Activated T-cell treated with anti-CD3 and anti-CD28 coated beads for 48 hours (primary cell): ENCODE results near the gene WDR20.

Source experiments
- DNase-seq: peaks from one replicate; pipeline ENCODE4 v3.0.0-alpha.2; 2020; ENCODE audit warnings: low read depth

The WDR20 gene

DNA sequence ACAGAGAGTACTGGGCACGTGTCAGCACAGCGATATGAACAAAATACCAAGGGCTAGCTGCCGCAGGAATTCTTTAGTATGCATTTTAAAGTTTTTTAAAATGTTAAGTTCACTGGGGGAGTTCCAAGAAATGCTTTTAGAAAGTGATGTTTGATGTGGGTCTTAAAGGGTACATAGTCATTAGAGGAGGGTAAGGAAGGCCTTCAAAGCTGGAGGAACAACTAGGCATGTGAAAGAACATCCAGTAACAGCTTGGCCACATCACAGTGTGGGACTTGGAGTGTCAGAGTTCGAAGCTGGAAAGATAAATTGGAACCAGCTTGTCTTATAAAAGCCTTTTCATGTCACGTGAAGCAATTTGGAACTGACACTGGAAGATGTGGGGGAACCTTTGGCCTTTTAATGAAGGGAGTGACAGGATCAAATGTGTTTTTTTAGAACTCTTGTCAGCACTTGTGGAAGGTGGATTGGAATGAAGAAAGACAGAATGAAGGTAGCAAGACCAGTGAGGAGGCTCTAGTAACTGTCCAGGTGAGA is 57.7 kb downstream of the WDR20 start:
- DNase-seq = no peak

DNA sequence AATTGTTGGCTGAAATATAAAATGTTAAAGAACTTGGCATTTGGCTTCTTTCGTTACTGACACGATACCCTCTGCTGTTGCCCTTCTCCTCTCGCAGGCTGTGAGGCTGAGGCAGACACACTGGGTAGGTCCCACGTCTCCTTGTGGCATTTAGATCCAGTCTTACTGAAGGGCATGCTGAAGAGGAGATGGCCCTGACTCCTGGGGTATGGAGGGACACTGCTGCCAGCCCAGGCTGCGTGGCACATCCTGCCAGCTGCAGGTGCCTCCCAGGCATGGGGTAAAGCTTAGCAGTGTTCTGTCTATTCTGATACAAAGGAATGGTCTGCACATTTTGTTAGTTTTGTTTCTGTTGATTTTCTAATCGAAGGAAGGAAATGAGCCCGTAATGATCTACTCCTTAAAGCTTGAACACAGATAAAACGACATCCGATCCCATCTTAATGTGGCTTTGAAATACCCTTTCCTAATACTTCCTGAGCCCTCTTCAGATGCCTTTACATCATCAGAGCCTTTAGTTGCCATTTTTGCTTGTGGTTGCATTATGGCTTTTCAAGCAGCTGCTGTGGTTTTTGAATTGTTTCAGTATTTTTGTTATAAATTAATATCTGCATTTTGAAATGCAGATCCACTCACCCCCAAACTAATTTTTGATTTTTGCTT is 61.1 kb downstream of the WDR20 start:
- DNase-seq = no peak

DNA sequence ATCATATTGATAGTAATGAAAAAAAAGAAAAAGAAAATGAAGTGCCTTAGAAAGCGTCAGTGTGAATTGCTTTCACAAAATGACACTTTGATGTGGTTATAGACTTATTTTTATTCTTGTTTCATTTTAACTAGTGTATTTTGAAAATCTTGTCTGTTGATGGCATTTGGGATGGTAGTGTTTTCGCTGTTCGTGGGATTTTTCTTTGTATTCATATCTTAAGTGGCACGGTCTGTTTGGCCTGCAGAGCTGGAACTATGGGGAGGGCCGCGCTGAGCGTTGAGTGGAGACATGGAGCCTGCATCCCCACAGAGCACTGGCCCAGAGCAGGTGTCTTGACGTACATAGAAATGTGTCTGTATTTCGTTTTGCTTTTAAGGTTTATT is 61.6 kb downstream of the WDR20 start:
- DNase-seq = no peak

DNA sequence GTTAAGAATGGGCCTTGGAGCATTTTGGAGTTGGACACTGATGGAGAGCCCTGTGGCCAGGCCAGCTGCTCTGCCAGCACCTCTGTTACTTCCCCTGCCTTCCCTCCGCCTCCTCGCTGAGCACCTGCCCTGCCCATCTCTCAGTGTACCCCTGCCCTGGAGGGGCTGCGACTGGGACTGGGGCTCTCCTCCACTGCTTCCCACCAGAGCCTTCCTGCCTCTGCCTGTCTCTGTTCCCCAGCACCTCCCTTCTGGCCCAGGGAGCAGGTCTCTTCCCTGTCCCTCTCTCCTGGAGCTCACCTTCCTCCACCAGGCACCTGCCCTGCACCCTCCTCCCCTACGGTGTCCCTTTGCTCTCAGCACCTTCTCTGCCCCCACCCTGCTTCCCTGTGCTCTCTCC is 62.1 kb downstream of the WDR20 start:
- no peak for DNase-seq

DNA sequence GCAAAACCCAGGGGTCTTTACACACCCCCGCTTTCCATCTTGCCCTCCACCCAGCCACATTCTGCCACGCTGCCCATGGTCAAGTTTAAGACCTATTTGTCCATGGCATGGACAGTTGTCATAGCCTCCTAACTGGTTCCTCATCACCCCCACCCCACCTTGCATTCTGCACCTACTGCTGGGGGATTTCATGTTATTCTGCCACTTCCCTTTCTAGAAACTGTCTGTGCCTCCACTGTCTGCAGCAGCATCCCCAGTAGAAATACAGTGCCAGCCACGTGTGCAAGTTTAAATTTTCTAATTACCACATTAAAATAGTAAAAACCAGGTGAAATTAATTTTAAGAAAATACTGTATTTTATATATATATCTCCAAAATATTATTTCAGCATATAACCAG is 63.2 kb downstream of the WDR20 start:
- no peak for DNase-seq

DNA sequence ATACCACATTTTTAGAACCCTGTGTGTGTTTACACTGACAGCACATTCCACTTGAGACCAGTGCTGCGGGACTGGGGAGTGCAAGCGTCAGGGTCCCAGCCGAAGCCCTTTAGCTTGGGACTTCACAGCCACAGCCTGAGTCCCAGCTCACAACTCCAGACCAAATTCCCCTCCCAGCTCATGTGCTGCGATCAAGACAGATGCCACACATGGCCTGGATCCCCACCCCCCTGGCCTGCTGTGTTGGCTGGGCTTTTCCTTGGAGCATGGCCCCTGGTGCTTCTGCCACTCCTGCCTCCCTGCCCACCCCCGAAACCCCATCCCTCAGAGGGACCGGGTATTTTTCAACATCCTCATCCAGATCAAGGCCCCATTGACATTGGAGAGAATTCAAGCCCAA is 63.7 kb downstream of the WDR20 start:
- DNase-seq = no peak

DNA sequence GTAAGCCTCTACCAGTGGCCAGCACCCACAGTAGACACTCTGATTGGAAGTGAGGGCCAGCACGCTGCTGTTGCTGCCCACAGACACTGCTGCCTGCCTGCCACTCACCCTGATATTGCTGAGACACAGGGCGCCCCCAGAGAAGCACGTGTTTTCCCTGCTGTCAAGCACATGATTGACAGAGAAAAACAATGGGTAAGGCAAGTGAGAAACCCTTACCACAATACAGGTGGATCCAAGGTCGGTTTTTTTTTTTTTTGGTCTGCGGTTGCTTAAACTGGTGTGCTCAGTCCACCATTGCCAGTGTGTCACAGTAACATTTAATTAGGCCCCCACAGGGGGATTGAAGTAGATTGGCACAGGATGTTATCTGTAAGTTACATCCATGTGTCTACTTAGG is 65.9 kb downstream of the WDR20 start:
- DNase-seq = no peak

DNA sequence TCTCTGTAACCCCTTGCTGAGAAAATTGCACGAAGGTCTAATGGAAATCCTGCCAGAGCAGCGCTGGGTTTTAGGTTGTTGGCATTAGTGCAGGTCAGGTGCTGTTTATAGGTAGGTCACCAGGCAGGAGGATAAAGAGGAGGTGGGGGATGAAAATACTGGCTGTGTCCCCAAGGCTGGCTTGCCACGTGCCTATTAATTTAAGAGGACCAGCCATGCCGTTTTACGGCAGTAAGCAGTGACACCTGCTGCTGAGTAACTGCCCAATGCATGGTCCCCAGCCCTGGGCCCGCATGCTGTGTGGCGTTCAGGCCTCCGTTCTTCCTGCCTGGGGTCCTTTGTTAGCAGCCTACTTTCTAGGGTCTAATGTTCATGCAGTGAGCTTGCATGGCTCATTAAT is 67.2 kb downstream of the WDR20 start:
- no peak for DNase-seq

DNA sequence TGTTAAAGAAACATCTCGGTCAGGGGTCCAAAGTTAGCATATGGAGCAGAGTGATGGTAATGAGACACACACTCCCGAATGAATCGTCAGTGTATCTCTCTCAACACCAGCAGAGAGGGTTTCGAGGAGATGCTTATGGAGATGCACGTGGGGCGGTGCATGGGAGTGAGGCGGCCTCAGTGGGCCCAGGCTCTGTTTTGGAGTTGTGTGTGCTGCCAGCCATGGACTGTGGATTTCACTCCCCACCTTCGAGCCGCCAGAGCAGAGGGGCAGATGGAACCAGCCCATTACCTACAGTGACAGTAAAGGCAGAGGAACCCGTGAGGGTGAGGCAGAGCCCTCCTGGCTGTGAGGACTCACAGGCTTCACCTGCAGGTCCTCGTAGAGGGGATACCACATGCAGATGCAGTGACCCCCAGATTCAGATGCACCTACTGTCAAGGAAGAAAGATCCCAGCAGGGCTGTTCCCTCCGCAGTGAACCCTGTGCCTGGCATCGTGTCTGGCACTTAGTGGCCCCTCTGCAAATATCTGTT is 68.2 kb downstream of the WDR20 start:
- DNase-seq = no peak

DNA sequence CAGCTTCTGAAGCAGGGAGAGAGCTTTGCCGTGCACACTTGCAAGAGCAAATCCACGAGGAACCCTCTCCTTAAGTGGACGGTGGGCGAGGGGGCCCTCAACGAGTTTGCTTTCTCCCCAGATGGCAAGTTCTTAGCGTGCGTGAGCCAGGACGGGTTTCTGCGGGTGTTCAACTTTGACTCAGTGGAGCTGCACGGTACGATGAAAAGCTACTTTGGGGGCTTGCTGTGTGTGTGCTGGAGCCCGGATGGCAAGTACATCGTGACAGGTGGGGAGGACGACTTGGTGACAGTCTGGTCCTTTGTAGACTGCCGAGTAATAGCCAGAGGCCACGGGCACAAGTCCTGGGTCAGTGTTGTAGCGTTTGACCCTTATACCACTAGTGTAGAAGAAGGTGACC is 69.0 kb downstream of the WDR20 start:
- no peak for DNase-seq

DNA sequence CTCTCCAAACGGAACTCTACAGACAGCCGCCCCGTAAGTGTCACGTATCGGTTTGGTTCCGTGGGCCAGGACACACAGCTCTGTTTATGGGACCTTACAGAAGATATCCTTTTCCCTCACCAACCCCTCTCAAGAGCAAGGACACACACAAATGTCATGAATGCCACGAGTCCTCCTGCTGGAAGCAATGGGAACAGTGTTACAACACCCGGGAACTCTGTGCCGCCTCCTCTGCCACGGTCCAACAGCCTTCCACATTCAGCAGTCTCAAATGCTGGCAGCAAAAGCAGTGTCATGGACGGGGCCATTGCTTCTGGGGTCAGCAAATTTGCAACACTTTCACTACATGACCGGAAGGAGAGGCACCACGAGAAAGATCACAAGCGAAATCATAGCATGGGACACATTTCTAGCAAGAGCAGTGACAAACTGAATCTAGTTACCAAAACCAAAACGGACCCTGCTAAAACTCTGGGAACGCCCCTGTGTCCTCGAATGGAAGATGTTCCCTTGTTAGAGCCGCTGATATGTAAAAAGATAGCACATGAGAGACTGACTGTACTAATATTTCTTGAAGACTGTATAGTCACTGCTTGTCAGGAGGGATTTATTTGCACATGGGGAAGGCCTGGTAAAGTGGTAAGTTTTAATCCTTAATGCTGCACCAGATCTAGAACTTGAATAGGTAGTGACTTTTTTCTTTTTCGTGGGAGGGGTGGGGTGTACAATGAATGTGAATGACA is 69.7 kb downstream of the WDR20 start:
- DNase-seq = no peak

DNA sequence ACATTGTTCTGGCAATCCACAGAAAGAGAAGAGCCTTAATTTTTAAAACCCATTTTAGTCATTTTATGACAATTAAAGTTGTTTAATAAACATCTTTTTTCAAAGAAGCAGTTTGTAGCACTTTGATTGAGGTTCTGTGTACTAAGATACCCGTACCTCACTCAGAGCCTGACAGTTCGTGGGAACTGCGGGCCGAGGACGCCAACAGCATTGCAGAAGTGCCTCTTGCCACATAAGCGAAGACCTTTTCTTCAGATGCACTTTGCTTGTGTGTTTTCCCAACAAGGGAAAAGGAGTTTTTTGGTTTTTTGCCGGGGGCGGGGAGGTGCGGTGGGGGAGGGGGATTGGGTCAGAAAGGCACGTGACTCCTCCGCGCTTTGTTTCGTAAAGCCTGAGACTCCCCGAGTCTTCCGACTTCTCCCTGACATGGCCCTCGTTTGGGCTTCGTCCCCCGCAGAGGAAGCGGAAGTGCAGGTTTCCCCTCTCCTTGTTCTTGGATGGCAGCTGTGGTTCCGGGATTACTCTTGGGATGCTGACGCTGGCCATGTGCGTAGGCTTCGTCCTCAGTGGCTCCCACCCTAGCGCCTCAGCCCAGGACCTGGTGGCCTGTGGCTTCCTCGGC is 70.8 kb downstream of the WDR20 start:
- DNase-seq = no peak

DNA sequence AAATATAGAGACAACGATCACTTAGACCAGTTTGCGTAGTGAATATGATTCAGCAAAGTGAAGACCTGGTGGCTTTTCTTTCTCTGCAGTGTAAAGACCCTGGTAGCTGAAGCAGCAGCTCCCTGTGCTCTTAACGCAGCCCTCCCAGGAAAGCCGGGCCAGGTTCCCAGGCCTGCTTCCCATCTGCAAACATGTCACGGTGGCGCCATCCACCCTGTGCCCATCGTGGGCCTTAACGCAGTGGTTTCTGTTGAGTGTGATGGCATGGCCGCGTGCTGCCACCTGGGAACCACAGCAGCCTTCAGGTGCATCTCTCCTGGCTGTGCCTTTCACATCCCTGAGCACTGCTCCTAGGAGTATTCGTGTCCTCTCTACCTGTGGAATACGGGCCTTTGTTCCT is 71.5 kb downstream of the WDR20 start:
- no peak for DNase-seq

DNA sequence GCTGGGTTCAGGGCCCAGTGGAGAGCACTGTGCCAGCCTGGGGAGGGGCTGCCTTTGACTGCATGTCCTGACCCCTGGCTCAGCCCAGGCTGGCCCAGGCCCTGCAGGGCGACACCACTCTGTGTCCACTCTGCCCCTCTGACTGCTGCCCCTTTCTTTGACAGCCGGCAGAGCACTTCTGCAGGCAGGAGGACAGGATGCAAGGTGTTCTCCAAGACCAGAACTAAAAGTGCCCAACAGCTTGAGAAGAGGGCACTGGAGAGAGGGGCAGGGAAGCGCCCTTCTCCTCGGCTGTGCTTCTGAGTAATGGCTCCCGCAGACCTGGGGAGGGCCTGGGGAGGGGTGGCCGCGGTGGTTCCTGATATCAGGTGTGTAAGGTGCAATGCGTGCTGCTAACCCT is 72.7 kb downstream of the WDR20 start:
- no peak for DNase-seq

DNA sequence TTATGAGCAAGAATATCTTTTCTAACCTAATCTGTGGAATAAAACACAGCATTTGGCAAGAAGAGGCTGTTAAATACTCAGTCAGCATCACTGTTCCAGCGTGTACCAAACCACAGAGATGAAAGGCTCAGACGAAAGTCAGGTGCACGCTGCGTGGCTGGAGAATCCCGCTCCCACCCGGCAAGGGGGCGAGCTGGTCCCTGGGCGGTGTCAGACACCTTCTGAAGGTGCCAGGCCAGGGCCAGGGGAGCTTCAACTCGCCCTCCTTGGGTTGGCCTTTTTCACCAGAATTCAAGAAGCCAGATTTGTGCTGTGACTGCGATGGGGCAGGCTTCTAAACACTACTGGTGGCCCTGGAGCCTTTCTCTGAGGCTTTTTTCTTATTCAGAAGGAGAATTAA is 73.1 kb downstream of the WDR20 start:
- no peak for DNase-seq

DNA sequence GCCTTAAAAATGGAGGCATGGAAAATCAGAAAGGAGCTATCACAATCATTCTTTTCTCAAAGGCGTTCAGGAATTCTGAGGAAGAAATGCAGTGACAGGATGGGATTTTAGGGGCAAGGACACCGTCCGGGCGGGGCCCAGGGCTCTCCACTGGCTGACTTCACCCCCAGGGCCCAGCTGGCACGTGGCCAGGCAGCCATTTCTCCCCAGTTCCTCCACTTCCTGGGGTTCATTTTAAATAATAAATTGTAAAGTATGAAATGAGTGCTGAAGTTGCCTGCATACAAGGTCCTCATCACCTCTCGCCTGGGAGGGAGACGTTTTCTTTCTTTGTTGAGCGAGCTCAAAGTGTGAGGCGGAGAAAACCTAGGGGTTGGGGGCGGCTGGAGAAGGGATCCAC is 73.8 kb downstream of the WDR20 start:
- no peak for DNase-seq

DNA sequence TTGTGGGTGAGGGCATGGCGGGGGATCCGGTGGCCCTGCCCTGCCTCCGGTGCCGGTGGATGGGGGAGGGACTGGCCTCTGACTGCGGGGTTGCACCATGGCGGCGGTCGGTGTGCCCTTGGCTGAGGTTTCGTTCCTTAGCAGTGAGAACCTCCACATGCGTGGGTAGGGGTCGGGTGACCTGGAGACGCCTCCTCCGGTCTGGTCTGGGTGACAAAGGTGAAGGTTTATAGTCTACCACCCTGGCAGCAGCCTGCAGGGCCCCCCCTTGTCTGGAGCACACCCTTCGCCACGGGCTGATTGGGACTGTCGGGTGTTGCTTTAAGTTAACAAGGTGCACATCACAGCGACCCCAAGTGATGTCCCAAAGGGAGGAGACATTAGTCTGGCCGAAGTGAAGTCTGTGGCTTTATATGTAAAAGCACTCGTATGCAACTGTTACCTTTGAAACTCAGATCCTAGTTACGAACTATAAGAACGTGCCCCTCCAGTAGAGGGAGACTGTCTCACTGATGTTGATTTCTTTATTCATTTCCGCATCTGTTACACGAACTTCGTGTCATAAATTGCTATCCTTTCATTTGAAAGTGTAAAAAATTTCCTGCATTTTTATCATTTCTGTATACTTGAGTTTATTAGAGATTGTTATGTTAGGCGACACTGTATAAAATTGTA is 74.4 kb downstream of the WDR20 start:
- DNase-seq = no peak

DNA sequence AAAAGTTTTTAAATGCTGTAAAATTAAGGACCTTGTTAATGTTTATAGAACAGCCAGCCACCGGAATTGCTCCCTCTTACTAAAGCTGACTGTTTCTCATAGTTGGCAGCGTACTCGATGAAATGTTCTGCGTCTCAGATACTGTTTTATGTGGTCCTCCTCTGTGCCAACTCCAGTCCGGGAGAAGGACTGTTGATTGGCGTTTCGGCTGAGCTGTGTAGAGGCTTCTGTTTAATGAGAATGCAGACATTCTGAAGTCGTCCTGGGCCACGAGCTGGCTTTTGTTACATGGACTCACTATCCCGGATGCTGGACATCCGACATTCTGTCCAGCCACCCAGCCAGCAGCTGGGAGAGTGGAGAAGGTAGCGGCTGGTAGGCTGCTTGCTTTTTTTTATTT is 75.4 kb downstream of the WDR20 start:
- no peak for DNase-seq

DNA sequence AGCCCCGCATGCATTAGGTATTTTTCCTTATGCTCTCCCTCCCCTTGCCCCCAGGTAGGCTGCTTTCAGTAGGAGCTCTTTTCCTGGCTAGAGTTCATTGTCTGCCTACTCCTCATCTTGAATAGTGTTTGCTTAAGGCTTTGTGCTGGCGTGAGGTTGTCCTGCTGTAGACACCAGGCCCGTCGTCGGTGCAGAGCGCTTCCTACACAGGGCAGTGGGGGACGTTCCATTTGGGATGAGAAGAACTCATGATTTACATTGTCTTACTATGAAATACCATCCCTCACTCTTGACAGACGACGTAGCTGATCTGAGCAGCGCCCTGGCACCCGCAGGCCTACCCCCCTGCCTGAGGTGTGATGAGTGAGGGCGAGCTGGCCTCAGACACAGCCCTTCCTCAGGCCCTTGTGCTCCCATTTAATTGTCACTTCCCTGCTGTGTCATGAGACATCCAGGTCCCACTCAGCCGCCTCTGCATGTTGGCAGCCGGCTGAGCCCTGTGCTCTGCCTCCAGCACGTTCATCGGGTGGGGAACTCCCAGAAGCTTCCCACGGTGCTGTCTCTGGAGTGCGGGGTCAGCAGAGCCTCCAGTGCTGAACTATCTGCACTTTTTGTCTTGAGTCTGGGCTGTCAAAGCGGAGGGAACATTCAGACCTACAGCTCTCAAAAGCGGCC is 76.0 kb downstream of the WDR20 start:
- no peak for DNase-seq

DNA sequence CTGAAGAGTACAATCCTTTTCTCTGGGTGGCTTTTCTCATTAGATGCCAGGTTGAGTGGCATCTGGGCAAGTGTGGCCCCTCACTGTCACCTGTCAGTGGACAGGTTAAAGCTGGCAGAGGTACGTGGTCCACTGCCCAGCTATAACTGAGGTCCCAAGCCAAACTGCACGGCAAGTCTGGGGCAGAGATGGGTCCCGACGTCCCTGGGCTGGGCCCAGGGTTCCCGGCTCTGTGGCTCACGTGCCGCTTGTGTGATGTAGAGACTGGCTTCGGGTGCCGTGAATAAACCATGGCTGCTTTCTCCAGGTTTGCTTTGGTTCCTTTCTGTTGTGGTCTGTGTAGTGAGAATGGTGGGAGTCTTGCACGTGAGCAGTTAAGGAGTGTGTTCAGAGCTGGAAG is 77.7 kb downstream of the WDR20 start:
- DNase-seq = no peak

DNA sequence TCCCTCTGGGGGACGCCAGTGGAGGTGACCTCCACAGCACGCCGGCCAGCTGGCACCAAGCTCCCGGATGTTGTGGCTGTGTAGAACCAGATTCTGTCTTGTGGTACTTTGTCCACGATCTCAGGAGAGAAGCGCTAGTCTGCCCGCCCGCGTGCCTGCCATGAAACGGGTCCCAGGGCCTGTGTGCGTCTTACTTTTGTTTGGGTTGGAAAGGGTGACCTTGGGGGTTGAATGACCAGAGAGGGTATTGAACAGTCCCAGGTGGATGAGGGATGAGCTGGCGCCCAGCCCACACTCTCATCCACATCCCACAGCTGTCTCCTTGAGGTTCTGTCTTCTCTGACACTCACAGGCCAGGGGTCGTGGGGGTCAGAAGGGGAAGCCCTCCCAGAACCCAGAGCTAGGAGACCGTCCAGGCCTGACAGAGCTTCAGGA is 78.3 kb downstream of the WDR20 start:
- DNase-seq = no peak

DNA sequence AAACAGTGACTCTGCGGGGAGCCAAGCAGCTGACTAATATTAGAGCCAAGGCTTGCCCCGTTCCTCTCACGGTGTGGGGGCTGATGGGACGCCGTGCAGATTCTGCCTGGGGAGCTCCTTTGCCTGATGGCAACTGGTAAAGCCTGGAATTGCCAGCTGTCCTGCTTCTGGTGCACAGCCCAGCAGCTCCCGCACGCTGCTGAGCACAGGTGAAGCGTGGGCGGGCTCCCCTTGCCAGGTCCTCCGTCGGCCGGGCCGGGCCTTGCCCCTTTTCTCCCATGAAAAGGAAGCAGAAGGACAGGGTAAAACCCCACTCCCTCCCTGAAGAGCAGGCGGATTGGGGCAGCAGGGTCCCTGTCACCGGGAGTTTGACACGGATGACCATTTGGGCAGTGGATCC is 79.0 kb downstream of the WDR20 start:
- DNase-seq = no peak
